K562 (cell line): Measurements from ENCODE around the gene FAM234B. TPM values are rescaled to one million over a fixed set of nuclear protein-coding genes. Genes with fewer than 3 reads are reported as not detected.

ENCODE experiments used
- ATAC-seq: fragments of 200-7000 bp; cut with Tn5 transposase; 3 replicates; pipeline ENCODE4 v1.9.1; 2020; ENCODE audit warnings: moderate library complexity
- BruUV-seq: library from RNA; stranded (reverse); fragments of 400-500 nt; replicated peaks from 2 replicates; lab custom pipeline; 2021; lab: Mats Ljungman, UMichigan
- CTCF ChIA-PET: fragments of 300-600 bp; formaldehyde crosslinking; extraction: SDS; loops from one replicate; lab custom pipeline; 2021; ENCODE audit warnings: low intra/inter-chr PET ratio; lab: Yijun Ruan, JAX
- POLR2A ChIA-PET: fragments of 300-600, 350-650 bp; sonication (Branson Sonifier 250); formaldehyde crosslinking; extraction: SDS; loops from one replicate; lab custom pipeline; 2021; ENCODE audit warnings: antibody characterized with exemption, inconsistent platforms; lab: Yijun Ruan, JAX
- DNase-seq, 4 experiments: peaks; one replicate each; pipeline versions ENCODE4 v3.0.0 to v3.0.0-alpha.2; 2011 to 2018; ENCODE audit warnings: low spot score in 3 of 4, mixed read lengths in 3 of 4; ENCODE audit errors: extremely low read depth in 1 of 4
- FAIRE-seq: peaks from 2 replicates; lab custom pipeline; 2011; peaks lifted over from hg19 to GRCh38; lab: Jason Lieb, UNC
- H2AFZ ChIP-seq: 2 replicates; pipeline ENCODE4 v1.6.0; 2011; ENCODE audit warnings: low read depth, low read length, control low read depth, inconsistent platforms
- H3K27ac ChIP-seq: fragments of 200-600 bp; 3 replicates; pipeline ENCODE4 v1.8.0; 2011; ENCODE audit warnings: low read depth, mild to moderate bottlenecking, control low read depth, inconsistent platforms, low read length, moderate library complexity, mixed read lengths; ENCODE audit errors: extremely low read depth
- H3K27me3 ChIP-seq, 2 experiments: fragments of 300-600 bp in 1 of 2; 2 replicates in 1 of 2; 3 replicates in 1 of 2; pipeline versions ENCODE4 v1.6.0 to v1.8.0; 2011; ENCODE audit warnings: inconsistent platforms in 2 of 2, low read length in 2 of 2, mild to moderate bottlenecking in 1 of 2, mixed read lengths in 1 of 2, moderate library complexity in 1 of 2; ENCODE audit not compliant: control insufficient read depth in 2 of 2, insufficient read depth in 2 of 2
- H3K36me3 ChIP-seq: fragments of 300-600 bp; 3 replicates; pipeline ENCODE4 v1.8.0; 2011; ENCODE audit warnings: mild to moderate bottlenecking, low read length, inconsistent platforms; ENCODE audit not compliant: control insufficient read depth, insufficient read depth
- H3K4me1 ChIP-seq, 2 experiments: fragments of 200-600 bp in 1 of 2; replicated peaks in 1 of 2; 2 replicates in 1 of 2; 3 replicates in 1 of 2; pipeline versions ENCODE4 v1.5.1 to v1.8.0; 2011; ENCODE audit warnings: inconsistent platforms in 2 of 2, low read length in 2 of 2, mild to moderate bottlenecking in 1 of 2, mixed read lengths in 1 of 2, moderate library complexity in 1 of 2; ENCODE audit not compliant: control insufficient read depth in 2 of 2, insufficient read depth in 2 of 2
- H3K4me2 ChIP-seq: 2 replicates; pipeline ENCODE4 v1.6.1; 2011; ENCODE audit warnings: low read length, control low read depth, inconsistent platforms, mixed read lengths; ENCODE audit not compliant: insufficient read depth
- H3K4me3 ChIP-seq: fragments of 200-600 bp; sonication (generic), shearing (Covaris generic); 2 replicates; pipeline ENCODE4 v1.5.1; 2016; ENCODE audit warnings: control low read depth, inconsistent platforms
- H3K79me2 ChIP-seq: fragments of 200-600 bp; 3 replicates; pipeline ENCODE4 v1.8.0; 2011; ENCODE audit warnings: low read length, inconsistent platforms; ENCODE audit not compliant: control insufficient read depth, insufficient read depth
- H3K9ac ChIP-seq, 2 experiments: 2 replicates each; pipeline versions ENCODE4 v1.6.0 to v1.6.1; 2011; ENCODE audit warnings: low read depth in 2 of 2, low read length in 2 of 2, control low read depth in 1 of 2, inconsistent platforms in 1 of 2, mild to moderate bottlenecking in 1 of 2, mixed read lengths in 1 of 2; ENCODE audit not compliant: insufficient read depth in 1 of 2
- H3K9me1 ChIP-seq: one replicate; pipeline ENCODE4 v1.6.0; 2011; ENCODE audit warnings: inconsistent platforms, mild to moderate bottlenecking, low read length, moderate library complexity; ENCODE audit not compliant: control insufficient read depth, insufficient read depth
- H3K9me3 ChIP-seq: replicated peaks from 2 replicates; pipeline ENCODE4 v1.5.1; 2011; ENCODE audit warnings: low read depth, low read length, inconsistent platforms; ENCODE audit not compliant: control insufficient read depth, insufficient read depth
- H4K20me1 ChIP-seq: replicated peaks from 2 replicates; pipeline ENCODE4 v1.6.1; 2011; ENCODE audit warnings: low read length, inconsistent platforms, mixed read lengths; ENCODE audit not compliant: control insufficient read depth, insufficient read depth
- ARID2 ChIP-seq: fragments of 450-650 bp; IDR thresholded peaks from 2 replicates; pipeline ENCODE4 v1.6.1; 2017; ENCODE audit warnings: antibody characterized with exemption, mild to moderate bottlenecking
- CHCHD3 ChIP-seq: fragments of 250-450 bp; sonication (Bioruptor Pico); IDR thresholded peaks from 2 replicates; pipeline ENCODE4 v2.1.2; 2022; ENCODE audit warnings: mild to moderate bottlenecking
- MECOM ChIP-seq: fragments of 250-450 bp; sonication (Bioruptor Pico); IDR thresholded peaks from 2 replicates; pipeline ENCODE4 v1.8.0; 2022; ENCODE audit warnings: inconsistent platforms
- MEF2D ChIP-seq: conservative IDR thresholded peaks from 2 replicates; pipeline ENCODE4 v1.6.1; 2016; ENCODE audit warnings: low read depth, missing genetic modification characterization, missing compliant biosample characterization
- MYNN ChIP-seq, 2 experiments: sonication (generic); formaldehyde crosslinking in 1 of 2; IDR thresholded peaks; 2 replicates each; pipeline versions ENCODE4 v1.5.0 to v1.6.1; 2016 to 2020; ENCODE audit warnings: antibody characterized with exemption in 1 of 2, missing genetic modification reagents in 1 of 2
- POU5F1 ChIP-seq: fragments of 150-350 bp; IDR thresholded peaks from 2 replicates; pipeline ENCODE4 v1.6.1; 2014; ENCODE audit warnings: borderline replicate concordance, low read length, low read depth, mild to moderate bottlenecking; ENCODE audit not compliant: partially characterized antibody
- SAFB2 ChIP-seq: fragments of 200-400 bp; formaldehyde crosslinking; IDR thresholded peaks from 2 replicates; pipeline ENCODE4 v1.6.1; 2018; ENCODE audit warnings: borderline replicate concordance, low read length, low read depth, moderate library complexity; ENCODE audit not compliant: severe bottlenecking
- TAF7 ChIP-seq: fragments of 450-650 bp; IDR thresholded peaks from 2 replicates; pipeline ENCODE4 v1.6.1; 2016; ENCODE audit warnings: missing genetic modification characterization, missing compliant biosample characterization
- whole genome bisulfite sequencing: fragments of 100-300 bp; shearing (Covaris generic); methylation state at CpG from one replicate; pipeline ENCODE4 v1.1.6; 2016; ENCODE audit warnings: low coverage, mixed read lengths; ENCODE audit not compliant: insufficient coverage; ENCODE audit errors: missing lambda C conversion rate; 5-methylcytosine and 5-hydroxymethylcytosine counted together
- in situ Hi-C: fragments of 300-500 bp; cut with MboI; formaldehyde crosslinking; loops from 4 replicates; pipeline ENCODE4 v1.15.0; 2018; ENCODE audit warnings: inconsistent platforms, mixed read lengths
- intact Hi-C: fragments of 100-400 bp; cut with micrococcal nuclease; formaldehyde crosslinking; loops from 2 replicates; pipeline ENCODE4 v1.14.2; 2022
- polyA plus RNA-seq, 8 experiments: library from polyadenylated mRNA; depleted of rRNA in 4 of 8; stranded (reverse) in 5 of 8; unstranded in 3 of 8; fragments of >200 nt; fragmentation: Nextera tagmentation in 2 of 8; fragmentation: Illumina TruSeq in 1 of 8; extraction: Ambion mirVana in 2 of 8; extraction: Trizol in 1 of 8; gene quantifications; 2 replicates each; pipeline versions ENCODE4 v1.2.1 to v1.2.3, GENCODE V29; 2011 to 2014; ENCODE audit warnings: inconsistent platforms in 1 of 8, missing spikeins in 1 of 8
- total RNA-seq, 7 experiments: library from RNA; depleted of rRNA in 6 of 7; stranded (reverse); fragments of >200 nt in 6 of 7; fragmentation: Illumina TruSeq in 2 of 7; extraction: Trizol in 2 of 7; gene quantifications; 2 replicates each; pipeline versions ENCODE4 v1.2.1 to v1.2.3, GENCODE V29; 2011 to 2021; ENCODE audit warnings: low replicate concordance in 1 of 7
- TF ChIP-seq, protein P1 (sequence below), 2 experiments: fragments of 450-650 bp in 1 of 2; sonication (generic) in 1 of 2; formaldehyde crosslinking in 1 of 2; IDR thresholded peaks in 1 of 2; conservative IDR thresholded peaks in 1 of 2; 2 replicates each; pipeline versions ENCODE4 v1.6.1 to v1.8.1; 2016 to 2023; ENCODE audit warnings: mild to moderate bottlenecking in 2 of 2, moderate library complexity in 2 of 2, inconsistent platforms in 1 of 2, missing genetic modification reagents in 1 of 2

The FAM234B gene
- total and polyA plus RNA-seq, 9 of the 15 experiments (the other 6 are each of a cell fraction or from before 2014, with no cell fraction given) = 1.00 to 4.3 (median 2.0) TPM

DNA sequence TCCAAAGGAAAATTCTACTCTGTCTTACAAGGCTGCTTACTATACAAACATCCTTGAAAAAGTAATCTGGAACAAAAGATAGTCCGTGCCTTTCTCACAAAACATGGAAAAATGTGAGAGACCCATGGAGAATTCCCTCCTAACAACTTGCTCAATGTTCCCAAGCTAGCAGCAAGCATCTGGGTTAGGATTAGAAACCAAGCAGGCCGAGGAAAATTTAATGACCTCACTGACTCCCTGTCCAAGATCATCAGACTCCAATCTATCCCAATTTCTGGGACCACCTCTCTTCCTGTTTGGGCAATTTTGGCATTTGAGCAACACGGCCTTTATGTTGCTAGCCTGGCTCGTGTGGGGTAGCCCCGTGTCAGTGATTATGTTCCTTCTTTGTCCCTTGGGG is 77.4 kb downstream of the FAM234B start:
- DNase-seq = no peak
- CTCF ChIA-PET = no interaction called here
- no peak overlapping the region for H3K9ac ChIP-seq
- no peak for TF ChIP-seq TAF7 (tag)
- TF ChIP-seq ARID2 = no peak
- no peak overlapping the region for H3K27ac ChIP-seq
- no peak for FAIRE-seq
- in situ Hi-C loops (no loop called here), intact Hi-C loops (no loop called here)
- H2AFZ ChIP-seq = no peak overlapping the region
- no peak for ATAC-seq
- no peaks in the 10 kb centered on the region for H3K36me3 ChIP-seq
- 2% methylated on average over 5 of the region's 5 CpGs for WGBS
- H4K20me1 ChIP-seq = no peaks in the 10 kb centered on the region; the same call in 1 of the 2 replicates
- H3K9me1 ChIP-seq = no peaks in the 10 kb centered on the region
- H3K27me3 ChIP-seq = peaks cover 0 to 26% of the 10 kb centered on the region in 2 experiments; a peak in 2 of 5 replicates
- POLR2A ChIA-PET = no interaction called here
- H3K4me3 ChIP-seq = no peak overlapping the region
- no peaks in the 10 kb centered on the region for H3K9me3 ChIP-seq
- no peaks in the 10 kb centered on the region for H3K79me2 ChIP-seq
- no peaks in the 10 kb centered on the region for H3K4me1 ChIP-seq
- no peak overlapping the region for H3K4me2 ChIP-seq
- BruUV-seq = no TSS peak

DNA sequence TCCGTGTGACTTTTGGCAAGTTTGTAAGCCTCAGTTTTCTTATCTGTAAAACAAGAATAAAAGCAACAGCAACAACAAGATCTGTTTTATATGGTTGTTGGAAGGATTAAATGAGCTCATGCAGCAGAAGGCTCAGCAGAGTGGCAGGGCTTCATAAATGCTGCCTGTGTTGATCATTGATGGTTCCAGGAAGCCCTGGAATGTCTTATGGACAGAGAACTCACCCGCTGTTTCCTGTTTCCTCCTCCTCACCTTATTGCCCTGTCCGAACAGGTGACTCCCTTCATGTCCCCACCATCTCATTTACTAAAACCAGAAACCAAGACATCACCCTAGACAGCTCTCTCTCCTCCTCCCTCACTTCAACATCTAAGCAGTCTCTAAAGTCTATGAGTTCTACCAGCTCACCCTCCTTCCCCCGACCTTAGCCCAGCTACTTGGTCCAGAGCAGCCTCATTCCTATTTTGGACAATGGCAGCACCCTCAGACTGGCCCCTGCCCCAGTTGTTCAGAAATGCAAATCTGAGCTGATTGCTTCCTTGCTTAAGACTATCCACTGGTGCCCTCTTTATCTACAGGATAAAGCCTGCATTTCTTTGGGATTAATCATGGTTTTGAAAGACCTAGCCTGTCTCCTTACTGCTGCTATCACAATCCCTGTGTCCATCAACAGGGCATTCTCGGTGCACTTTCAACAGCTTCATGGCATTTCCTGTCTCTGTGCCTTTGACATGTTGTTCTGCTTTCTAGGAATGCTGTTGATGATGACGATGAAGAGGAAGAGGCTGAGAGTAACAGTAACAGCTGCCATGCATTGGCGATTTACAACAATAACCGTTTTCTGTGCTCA is 80.7 kb downstream of the FAM234B start:
- ChIA-PET CTCF (no interaction called here), POLR2A (no interaction called here)
- no TSS peak for BruUV-seq
- H3K4me3 ChIP-seq = no peak overlapping the region
- H3K79me2 ChIP-seq = no peaks in the 10 kb centered on the region
- whole genome bisulfite sequencing = 4% methylated on average over 6 of the region's 8 CpGs
- H3K9me3 ChIP-seq = no peaks in the 10 kb centered on the region
- H3K9ac ChIP-seq = no peak overlapping the region
- FAIRE-seq = no peak
- no peak overlapping the region for H3K27ac ChIP-seq
- no peaks in the 10 kb centered on the region for H3K4me1 ChIP-seq
- no peaks in the 10 kb centered on the region for H3K9me1 ChIP-seq
- intact Hi-C loops = no loop called here
- no peak overlapping the region for H3K4me2 ChIP-seq
- no peak for DNase-seq
- no peaks in the 10 kb centered on the region for H3K36me3 ChIP-seq
- no peak for ATAC-seq
- in situ Hi-C loops = no loop called here
- peaks cover 3 to 17% of the 10 kb centered on the region in 2 experiments; a peak in 4 of 5 replicates for H3K27me3 ChIP-seq
- H2AFZ ChIP-seq = no peak overlapping the region
- no peaks in the 10 kb centered on the region for H4K20me1 ChIP-seq
- TF ChIP-seq SAFB2 (no peak), CHCHD3 (no peak), POU5F1 (no peak), MECOM (no peak), MYNN (IDR thresholded peaks at IDR 0.05) (no peak), MYNN (CRISPR knock-in tag; IDR thresholded peaks at IDR 0.05) (no peak), MEF2D (tag) (no peak)
- TF ChIP-seq, protein P1, sequence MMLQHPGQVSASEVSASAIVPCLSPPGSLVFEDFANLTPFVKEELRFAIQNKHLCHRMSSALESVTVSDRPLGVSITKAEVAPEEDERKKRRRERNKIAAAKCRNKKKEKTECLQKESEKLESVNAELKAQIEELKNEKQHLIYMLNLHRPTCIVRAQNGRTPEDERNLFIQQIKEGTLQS (IDR thresholded peaks at IDR 0.05) = no peak
- TF ChIP-seq, protein P1 (CRISPR knock-in tag; conservative IDR thresholded peaks at IDR 0.05) = no peak
